GM21529 (cell line): ENCODE data around the gene AADAC.
"Not testable (repeated sequence)": the region's sequence is repeated elsewhere in the genome, so short reads cannot be mapped to it uniquely, and the experiment has no call there.

Experiments used
- ATAC-seq: cut with Tn5 transposase; IDR thresholded peaks from one replicate; pipeline ENCODE4 v1.9.1; 2021; ENCODE audit not compliant: unreplicated experiment

The AADAC gene, protein sequence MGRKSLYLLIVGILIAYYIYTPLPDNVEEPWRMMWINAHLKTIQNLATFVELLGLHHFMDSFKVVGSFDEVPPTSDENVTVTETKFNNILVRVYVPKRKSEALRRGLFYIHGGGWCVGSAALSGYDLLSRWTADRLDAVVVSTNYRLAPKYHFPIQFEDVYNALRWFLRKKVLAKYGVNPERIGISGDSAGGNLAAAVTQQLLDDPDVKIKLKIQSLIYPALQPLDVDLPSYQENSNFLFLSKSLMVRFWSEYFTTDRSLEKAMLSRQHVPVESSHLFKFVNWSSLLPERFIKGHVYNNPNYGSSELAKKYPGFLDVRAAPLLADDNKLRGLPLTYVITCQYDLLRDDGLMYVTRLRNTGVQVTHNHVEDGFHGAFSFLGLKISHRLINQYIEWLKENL

DNA sequence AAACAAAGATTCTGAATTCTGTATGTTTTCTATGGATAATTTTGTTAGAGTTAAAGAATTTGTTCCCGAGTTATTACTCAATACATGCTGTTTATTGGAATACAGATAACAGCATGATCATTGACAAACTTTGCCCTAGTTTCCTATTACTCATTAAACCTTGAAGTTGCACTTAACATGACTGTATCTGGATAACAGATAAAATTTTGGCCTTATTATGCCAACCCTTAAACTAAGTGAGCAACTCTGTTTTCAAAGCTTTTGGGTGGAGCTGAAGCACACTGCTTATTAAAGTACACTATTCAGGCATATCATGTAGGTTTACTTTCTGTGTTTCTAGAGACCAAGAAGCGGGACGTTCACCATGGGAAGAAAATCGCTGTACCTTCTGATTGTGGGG is at the start of gene AADAC:
Gene AADAC (plus strand): TSS at position 318 of the 400 bp plus-strand sequence. CDS start 47 bp downstream, at position 365.
- no peak for ATAC-seq

DNA sequence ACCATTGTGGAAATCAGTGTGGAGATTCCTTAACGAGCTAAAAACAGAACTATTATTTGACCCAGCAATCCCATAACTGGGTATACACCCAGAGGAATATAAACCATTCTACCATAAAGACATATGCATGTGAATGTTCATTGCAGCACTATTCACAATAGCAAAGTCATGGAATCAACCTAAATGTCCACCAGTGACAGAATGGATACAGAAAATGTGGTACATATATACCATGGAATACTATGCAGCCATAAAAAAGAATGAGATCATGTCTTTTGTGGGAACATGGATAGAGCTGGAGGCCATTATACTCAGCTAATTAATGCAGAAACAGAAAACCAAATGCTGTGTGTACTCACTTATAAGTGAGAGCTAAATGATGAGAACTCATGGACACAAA is 49.2 kb upstream of the AADAC start:
- not testable (repeated sequence) for ATAC-seq

DNA sequence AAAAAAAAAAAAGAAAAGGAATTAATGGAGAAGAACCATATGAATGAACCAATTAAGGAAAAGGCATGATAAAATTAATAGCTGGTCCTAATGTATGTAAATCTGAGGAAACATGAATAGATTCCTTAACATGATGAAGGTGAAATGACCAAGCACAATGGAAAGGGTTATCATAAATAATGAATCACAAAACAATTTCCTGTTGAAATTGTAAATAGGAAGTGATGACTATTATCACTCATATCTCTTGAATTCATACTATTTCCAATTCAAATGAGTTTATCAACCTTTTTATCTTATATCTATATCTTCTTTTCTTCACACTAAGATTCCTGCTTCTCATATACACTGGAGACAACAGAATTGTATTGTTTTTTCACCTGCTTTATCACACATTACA is 48.2 kb upstream of the AADAC start:
- no peak for ATAC-seq

DNA sequence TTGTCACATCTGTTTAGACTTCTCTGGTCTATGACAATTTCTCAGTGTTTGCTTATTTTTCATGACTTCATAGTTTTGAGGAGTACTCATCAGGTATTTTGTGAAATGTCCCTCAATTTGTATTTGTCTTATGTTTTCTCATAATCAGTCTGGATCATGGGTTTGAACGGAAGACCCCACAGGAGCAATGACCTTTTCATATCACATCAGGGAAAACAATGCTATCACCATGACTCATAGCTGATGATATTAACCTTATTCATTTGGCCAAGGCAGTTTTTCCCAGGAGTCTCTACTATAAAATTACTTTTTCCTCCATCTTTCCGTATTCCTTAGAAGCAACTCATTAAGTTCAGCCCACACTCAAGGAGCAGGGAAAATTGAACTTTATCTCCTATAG is 47.5 kb upstream of the AADAC start:
- no peak for ATAC-seq

DNA sequence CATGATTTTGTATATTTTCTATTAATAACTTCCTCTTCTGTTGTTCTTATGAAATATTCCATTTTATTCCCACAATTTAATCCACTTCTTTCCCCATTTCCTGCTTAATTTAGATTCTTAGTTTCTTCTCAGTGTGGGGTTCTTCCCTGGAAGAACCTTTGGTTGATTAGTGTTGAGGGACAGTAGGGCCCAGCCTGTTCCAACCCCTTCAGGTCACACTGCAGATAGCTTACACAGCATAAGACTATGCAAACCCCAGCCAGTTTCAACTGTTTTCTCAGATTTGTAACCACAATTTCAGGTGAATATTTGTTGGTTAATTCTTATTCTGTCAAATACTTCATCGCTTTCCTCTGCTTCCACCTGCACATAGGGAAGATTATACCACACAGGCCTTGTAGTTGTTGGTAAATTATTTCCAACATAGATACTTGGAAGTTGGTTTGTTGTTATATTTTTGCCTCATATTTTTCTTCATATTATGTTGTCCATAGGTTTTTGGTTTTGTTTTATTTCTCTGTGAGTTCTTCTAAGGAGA is 45.5 kb upstream of the AADAC start:
- ATAC-seq, result no peak

DNA sequence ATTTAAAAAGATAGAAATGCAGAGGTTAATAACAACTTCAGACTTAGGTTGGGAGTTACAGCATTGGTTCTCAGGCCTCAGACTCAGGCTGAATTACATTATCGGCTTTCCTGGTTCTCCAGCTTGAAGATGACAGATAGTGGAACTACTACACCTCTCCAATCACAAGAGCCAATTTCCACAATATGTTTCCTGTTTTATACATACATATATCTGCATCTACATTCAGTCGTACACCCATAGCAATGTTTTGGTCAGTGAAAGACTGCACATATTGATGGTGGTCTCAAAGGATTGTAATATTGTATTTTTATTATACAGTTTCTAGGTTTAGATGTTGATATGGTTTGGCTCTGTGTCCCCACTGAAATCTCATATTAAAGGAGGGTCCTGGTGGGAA is 44.7 kb upstream of the AADAC start:
- ATAC-seq, result no peak

DNA sequence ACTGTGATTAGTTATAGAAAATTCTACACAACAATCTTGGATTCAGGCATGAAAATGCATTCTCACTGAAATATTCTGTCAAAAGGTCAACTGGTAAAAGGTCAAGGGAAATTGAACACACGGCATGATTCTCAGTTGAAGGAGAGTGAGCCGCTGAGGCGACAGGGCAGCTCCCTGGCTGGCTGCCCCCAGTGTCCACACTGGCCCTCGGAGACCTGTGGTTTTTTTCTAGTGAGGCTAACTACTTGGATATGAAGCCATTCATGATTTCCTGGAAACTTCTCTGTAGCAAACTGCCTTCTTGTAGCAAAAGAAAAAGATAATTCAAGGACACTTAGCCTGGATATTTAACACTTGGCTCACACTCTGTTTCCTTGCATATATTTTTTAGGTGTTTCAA is 43.0 kb upstream of the AADAC start:
- no peak for ATAC-seq

DNA sequence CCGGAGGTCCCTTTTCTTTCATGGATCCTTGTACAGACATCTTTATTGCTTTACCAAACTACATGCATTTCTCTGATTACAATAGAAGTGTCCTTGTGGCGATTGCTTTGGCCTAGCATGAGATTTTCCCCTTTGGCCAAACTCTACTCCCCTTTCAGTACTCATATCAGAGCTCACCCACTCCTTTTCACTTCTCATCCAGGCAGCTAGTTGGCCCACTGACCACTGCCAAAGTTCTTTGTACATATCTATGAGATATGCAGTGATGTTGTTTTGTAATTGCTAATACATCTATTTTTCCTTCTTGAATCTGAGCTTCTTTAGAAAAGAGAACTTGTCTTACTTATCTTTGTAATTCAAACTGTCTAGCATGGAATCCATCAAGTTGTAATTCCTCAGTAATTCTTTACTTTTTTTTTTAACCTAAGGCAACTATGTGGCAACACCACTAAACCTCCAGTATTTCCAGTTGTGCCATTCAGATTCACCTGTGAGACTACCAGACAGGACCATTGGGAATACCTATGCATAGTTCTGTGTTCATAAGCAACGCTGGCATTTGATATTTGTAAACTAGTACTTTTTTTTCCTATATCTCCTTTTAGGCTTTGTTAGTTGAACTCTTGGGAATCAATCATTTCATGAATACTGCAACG is 41.0 kb upstream of the AADAC start:
- no peak for ATAC-seq

DNA sequence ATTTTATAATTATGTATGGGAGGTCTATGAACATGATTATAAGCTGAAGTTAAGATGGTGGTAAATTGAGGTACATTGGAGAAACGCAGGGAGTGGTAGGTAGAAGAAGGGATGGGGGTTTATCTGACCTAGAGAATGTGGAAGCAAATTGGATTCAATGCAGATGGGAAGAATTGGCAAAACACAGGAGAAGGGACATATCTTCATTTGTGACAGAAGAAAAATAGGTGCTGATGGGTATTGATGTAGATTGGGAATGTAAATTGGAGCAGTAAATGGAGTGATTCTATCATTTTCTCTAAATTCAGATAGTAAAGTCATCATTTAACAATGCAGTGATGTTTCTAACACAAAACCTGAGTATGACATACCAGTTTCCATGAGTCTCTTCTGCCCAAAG is 39.7 kb upstream of the AADAC start:
- ATAC-seq, result no peak

DNA sequence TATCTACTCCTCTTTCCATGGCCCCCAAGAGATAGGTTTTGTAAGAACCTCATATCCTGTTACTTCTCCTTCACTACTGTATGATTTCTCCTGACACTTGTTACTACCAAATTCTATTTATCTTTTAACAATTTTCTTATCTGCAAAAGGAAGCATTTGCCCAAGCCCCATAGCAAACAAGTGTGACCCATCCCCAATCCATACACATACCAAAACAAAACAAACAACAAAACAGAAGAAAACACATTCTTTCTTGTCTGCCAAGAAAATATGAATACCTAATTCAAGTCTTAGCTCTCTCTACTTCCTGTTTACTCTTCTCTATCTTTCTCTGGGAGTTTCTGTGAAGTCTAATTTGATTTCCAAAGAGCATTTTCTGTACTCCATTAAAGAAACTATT is 39.0 kb upstream of the AADAC start:
- ATAC-seq, result no peak

DNA sequence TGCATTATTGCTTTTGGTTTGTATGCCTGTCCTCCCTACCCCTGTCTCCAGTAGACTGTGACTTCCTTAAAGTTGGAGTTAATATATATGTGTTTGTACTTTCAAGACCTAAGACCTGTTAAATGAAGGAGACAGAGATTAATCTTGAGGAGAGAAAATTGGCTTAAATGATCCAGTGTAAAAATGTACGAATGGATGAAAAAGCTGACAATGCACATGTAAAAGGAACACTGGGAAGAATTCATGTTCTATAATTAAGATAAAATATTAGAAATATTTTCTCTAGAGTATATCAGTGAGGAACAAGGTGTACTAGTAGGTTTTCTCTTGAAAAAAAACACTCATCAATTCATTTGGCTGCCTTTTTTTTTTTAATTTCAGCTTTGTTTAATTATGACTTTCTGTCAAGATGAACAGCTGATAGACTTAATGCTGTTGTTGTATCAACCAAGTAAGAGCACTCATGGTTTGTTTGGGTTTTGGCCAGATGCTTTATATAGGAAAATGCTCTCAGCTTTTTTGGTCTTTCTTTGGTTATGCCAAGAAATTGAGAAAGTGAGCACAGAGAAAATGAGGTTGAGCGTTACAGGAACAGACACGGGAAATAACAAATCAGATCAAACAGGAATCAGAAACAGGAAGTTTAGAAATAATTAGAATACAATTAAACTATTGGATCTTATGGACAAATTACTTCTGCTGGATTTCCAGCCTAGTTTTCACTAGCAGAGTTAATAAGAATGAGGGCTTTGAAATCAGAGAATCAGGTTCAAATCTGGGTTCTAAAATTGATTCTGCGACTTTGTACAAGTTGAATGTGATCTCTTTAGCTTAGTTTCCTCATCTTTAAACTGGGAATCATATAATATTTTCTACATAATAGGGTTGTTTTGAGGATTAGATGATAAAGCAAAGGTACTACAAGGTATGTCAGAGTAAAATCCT is 38.3 kb upstream of the AADAC start:
- ATAC-seq, result no peak

DNA sequence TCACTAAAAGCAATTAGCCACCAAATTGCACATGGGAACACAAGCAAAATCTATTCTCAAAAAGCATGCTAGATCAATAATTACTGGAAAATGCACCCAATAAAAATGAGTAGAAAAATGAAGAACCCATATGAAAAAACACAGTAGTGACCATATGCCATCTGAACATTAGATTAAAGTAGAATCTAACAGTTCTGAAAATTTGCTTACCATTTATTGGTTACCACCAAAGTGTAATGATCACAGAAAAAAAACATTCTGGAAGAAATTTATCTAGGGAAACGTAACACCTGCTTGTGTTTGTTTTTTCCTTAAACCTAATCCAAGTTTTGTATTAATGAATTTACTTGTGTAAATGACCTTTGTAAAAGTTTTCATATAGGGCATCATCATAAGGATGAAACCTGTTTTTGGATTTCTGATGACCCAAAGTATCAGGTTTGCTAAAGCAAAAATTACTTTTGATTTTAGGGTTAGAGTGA is 37.6 kb upstream of the AADAC start:
- no peak for ATAC-seq

DNA sequence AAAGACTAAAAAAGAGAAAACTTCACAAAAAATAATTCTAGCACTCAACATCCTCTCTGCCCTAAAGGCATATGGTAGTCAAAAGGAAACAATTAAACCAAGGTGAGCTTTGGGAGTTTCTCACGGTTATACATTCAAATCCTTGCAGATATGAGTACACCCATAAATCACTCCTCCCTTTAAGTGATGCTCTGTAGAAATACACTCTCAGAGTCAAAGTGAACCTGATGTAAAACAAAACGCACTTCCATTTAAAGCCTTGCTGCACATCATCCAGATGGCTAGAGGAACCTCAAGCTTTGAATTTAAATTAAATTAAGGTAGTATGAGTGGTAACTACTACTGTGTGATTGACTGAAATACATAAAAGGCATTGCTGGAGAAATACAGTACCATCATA is 36.0 kb upstream of the AADAC start:
- ATAC-seq, result no peak

DNA sequence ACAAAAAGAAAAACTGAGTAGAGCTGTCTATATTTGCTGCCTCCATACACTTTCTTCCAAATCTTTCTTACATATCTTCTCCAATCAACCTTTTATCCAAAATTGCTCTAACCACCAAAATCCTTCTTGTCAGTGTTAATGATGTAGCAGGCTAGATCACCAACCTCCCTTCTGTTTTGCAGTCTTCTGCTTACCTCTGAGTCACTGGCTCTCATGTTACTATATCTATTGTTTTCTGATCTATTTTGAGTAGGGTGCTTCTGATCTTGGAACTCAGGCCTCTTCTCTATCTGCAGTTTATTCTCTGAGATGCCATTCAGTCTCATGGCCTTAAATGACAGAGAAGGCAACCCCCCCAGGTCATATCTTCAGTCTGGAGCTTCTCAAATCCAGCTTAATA is 26.3 kb upstream of the AADAC start:
- ATAC-seq, result no peak

DNA sequence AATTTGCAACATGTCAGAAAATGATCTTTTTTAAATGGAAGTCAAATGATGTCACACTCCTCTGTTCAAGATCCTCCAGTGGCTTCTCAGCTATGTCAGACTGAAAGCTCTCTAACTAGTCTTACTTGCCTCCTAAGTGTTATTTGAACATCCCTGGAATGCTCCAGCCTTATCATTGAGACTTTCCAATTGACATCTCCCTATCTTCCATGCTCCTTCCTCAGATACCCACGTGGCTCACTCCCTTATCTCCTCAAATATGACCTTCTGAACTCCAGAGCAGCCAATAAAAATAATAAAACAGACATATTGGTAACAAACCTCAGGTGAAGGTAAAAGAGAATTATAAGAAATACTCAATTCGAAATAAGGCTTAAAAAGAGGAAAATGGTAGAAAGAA is 25.5 kb upstream of the AADAC start:
- ATAC-seq, result no peak

DNA sequence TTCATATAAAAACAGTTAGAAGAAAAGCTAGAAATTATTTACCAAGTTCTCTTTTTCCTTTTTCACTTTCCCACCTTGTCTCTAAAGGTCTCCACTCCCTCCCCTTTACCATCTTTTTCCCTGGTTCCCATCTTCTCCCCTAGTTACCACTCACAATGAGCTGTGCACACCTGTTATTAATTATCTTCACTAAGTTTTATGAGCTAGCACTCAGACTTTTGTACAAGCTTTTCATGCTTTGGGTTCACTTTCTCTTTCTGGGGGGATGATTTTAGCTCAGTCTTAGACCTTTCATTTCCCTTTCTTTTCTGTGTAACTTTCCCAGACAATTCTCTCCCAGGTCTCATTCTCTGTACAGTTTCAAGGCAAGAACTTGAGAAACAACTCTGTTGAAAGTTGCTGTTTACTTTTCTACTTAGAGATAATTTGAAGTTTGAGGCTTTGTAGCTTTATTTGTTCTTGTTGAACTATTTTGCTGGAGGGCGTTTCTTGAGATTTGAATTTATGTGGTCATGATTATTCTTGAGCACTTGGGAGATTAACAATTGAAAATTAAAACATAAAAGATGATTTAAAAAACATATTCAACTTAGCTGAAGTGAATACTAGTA is 24.0 kb upstream of the AADAC start:
- ATAC-seq, result no peak

DNA sequence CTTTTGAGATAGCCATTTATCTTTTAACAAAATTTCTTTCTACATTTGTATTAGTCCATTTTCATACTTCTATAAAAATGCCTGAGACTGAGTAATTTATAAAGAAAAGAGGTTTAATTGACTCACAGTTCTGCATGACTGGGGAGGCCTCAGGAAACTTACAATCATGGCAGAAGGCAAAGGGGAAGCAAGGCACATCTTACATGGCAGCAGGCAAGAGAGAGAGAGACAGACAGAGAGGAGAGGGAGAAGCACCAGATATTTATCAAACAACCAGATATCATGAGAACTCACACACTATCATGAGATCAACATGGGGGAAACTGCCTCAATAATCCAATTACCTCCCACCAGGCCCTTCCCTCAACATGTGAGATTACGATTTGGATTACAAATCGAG is 23.2 kb upstream of the AADAC start:
- ATAC-seq, result not testable (repeated sequence)

DNA sequence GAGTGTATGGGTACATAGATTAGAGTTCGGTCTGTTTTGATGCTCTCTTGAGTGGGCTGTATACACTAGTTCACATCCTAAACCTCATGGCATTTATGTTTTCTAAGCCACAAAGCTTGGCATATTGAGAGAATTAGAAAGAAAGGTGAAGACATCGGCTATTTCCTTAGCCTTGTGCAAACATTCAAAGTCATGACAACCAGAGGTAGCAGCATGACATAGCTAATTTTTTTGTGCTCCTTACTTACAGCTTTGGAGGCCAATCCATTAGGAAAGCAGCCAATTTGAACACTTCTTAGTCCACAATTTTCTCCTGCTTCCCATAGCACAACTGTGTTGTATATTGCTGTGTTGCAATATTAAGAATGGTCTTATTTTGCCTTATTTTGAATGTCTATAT is 21.5 kb upstream of the AADAC start:
- no peak for ATAC-seq

DNA sequence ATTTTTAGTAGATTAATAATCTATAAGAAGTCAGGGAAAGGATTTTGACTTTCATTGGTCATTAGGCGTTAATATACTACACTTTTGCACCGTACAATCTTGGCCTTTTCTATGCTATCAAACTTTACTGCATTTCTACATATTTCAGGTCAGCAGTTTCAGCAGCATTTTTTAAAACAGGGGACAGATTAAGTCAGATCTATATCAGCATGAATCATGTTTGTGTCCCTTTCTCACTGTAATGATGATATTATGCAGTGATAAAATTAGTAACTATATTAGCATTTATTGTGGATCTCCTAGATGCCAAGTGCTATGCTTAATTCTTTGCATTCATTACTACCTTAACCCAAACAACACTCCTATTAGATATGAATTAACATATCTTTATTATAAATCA is 20.3 kb upstream of the AADAC start:
- no peak for ATAC-seq

DNA sequence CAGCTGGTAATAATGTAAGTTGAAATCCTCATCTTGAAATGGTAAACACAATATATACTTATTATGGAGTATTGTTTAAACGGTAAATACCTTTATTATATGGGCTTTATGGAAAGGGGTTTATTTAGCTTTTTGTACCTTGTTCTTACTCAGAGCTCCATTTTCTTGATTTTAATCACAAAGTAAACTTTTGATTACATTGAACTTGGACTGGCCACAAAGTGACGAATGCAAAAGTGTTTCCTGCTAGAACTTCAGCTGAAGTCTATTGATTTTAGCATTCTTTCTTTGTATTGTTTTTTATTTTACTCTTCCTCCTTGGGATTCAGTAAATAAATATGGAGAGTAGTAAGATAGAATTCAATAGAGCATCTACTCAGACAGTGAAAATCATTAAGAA is 19.8 kb upstream of the AADAC start:
- no peak for ATAC-seq

DNA sequence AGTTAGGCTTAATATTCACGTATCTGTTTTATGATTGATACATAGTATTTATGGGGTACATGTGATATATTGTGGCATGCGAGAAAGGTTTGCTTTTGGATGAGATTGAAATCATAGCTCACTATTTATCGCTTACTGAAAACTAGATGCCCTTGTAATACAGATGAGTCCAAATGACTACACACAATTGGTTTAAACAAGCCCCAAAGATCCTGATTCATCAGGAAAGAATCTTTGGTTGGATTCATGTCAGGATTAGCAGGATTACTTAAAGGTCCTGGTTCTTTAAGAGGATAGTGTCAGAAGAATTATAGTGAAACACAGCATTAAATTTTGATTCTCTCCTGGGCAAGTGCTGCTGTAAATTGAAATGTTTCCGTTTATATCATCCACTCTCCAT is 18.6 kb upstream of the AADAC start:
- no peak for ATAC-seq
